ENCODE data around the gene DNLZ.

DNLZ gene

GRCh38 chr9:136352682-136353081, 10.9 kb downstream of the DNLZ start:
- TF ChIP-seq GATA2 (IDR thresholded peaks at IDR 0.05; ENCODE audit: low read depth, low read length) (no peak), GATA3 (IDR thresholded peaks at IDR 0.05; ENCODE audit: low read depth, low read length) (no peak)

- no peak for TF ChIP-seq GATA2 (IDR thresholded peaks at IDR 0.05; ENCODE audit: low read depth, low read length)
- TF ChIP-seq GATA3 (IDR thresholded peaks at IDR 0.05; ENCODE audit: low read depth, low read length): no peak
These were observed 12.2 kb downstream of the DNLZ start for GRCh38 chr9:136351252-136351800.

GRCh38 chr9:136349546-136349945, 14.0 kb downstream of the DNLZ start:
- TF ChIP-seq GATA2 (IDR thresholded peaks at IDR 0.05; ENCODE audit: low read depth, low read length): no peak

GRCh38 chr9:136348691-136349090, 14.9 kb downstream of the DNLZ start:
- TF ChIP-seq GATA2 (IDR thresholded peaks at IDR 0.05; ENCODE audit: low read depth, low read length) (no peak), GATA3 (IDR thresholded peaks at IDR 0.05; ENCODE audit: low read depth, low read length) (no peak)

GRCh38 chr9:136347472-136348256, 15.9 kb downstream of the DNLZ start:
- TF ChIP-seq GATA2 (IDR thresholded peaks at IDR 0.05; ENCODE audit: low read depth, low read length) (no peak), GATA3 (IDR thresholded peaks at IDR 0.05; ENCODE audit: low read depth, low read length) (no peak)

- TF ChIP-seq GATA2 (IDR thresholded peaks at IDR 0.05; ENCODE audit: low read depth, low read length): no peak
- TF ChIP-seq GATA3 (IDR thresholded peaks at IDR 0.05; ENCODE audit: low read depth, low read length): no peak
These were observed 16.5 kb downstream of the DNLZ start for GRCh38 chr9:136346927-136347465.

- TF ChIP-seq GATA2 (IDR thresholded peaks at IDR 0.05; ENCODE audit: low read depth, low read length): no peak
- TF ChIP-seq GATA3 (IDR thresholded peaks at IDR 0.05; ENCODE audit: low read depth, low read length): no peak
These were observed 17.4 kb downstream of the DNLZ start for GRCh38 chr9:136346157-136346481.

GRCh38 chr9:136345281-136346156, 18.0 kb downstream of the DNLZ start:
- TF ChIP-seq GATA3 (IDR thresholded peaks at IDR 0.05; ENCODE audit: low read depth, low read length): no peak
- TF ChIP-seq GATA2 (IDR thresholded peaks at IDR 0.05; ENCODE audit: low read depth, low read length): no peak

GRCh38 chr9:136344544-136345280, 18.8 kb downstream of the DNLZ start:
- TF ChIP-seq GATA3 (IDR thresholded peaks at IDR 0.05; ENCODE audit: low read depth, low read length): no peak
- TF ChIP-seq GATA2 (IDR thresholded peaks at IDR 0.05; ENCODE audit: low read depth, low read length): no peak

- TF ChIP-seq GATA2 (IDR thresholded peaks at IDR 0.05; ENCODE audit: low read depth, low read length) (no peak), GATA3 (IDR thresholded peaks at IDR 0.05; ENCODE audit: low read depth, low read length) (no peak)
These were observed 19.7 kb downstream of the DNLZ start for GRCh38 chr9:136343884-136344269.

- no peak for TF ChIP-seq GATA2 (IDR thresholded peaks at IDR 0.05; ENCODE audit: low read depth, low read length)
- no peak for TF ChIP-seq GATA3 (IDR thresholded peaks at IDR 0.05; ENCODE audit: low read depth, low read length)
These were observed 20.2 kb downstream of the DNLZ start for GRCh38 chr9:136343121-136343883.

GRCh38 chr9:136342181-136343120, 21.1 kb downstream of the DNLZ start:
- TF ChIP-seq GATA3 (IDR thresholded peaks at IDR 0.05; ENCODE audit: low read depth, low read length) (no peak), GATA2 (IDR thresholded peaks at IDR 0.05; ENCODE audit: low read depth, low read length) (no peak)

All from SH-SY5Y (cell line).